NCI-H446 treated with DMSO at 0.1 percent for 48 hours (cell line): ENCODE measurements around the gene MPHOSPH8.

ENCODE experiments used
- DNase-seq: peaks from one replicate; lab custom pipeline; 2025; lab: John Stamatoyannopoulos, UW

MPHOSPH8 gene

DNA sequence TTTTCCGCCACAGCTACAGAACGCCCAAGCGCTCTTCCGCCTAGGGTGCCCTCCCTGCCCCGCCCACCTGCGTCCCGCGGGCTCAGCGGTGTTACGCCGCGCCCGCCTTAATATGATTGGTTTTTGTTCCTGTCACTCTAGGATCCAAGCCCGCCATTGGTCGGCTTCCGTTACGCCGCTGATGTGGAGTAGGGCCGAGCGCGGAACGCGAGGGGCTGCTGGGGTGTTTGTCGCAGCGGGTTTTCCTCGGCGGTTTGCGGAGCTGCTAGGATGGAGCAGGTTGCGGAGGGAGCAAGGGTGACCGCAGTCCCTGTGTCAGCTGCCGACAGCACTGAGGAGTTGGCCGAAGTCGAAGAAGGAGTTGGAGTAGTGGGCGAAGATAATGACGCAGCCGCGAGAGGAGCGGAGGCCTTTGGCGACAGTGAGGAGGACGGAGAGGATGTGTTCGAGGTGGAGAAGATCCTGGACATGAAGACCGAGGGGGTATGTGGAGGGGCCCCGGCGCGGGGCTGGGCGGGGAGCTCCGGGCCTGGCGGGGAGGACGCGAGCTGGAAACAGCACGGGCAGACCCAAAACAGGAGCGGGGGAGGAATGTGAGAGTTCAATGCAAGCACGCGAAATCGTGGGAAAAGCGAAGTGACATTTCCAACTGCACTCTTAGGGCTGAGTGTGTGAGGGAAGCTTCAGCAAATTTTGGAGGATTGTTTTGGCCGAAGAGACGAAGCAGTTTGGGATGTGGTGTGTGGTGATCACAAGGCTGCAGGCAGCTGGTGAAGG is at the start of gene MPHOSPH8:
Gene MPHOSPH8, plus strand, starts transcription at position 181 of the 777 bp plus-strand sequence. Its CDS starts 90 bp downstream, at position 271.
- DNase-seq, result peak; percentile 88

GRCh38 chr13:19586904-19587634 is 46.4 kb upstream of the MPHOSPH8 start:
- DNase-seq, result no peak

DNA sequence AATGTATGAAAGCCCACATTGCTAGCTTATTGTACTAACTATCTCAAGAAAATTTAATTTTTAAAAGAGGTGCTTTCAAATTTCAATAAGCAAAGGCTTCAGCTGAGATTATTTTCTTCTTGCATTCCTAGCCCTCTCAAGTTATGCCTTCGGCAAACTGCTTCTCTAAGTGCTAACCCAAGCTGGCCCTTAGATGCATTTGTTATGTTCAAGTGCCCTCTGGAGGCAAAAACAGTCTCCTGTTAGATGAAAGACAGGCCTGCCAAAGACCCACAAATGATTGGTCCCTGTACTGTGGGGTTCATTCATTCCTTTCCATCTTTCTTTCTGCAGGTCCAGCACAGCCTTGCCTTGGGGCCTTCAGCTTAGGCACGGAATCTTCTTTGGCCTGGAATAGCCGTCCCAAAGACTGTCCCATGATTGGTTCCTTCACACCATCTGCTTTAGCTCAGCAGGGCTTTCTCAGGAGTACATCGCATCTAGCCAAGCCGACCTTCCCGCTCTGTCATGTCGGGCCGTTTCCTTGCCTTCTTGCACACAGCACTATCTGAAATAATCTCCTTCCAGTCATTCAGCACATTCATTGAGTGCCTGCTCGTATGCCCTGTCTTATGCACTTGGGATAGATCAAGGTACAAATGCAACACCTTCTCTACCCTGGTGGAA is 45.7 kb upstream of the MPHOSPH8 start:
- no peak for DNase-seq

- no peak for DNase-seq
These were observed 44.1 kb upstream of the MPHOSPH8 start for GRCh38 chr13:19589312-19589711.

DNA sequence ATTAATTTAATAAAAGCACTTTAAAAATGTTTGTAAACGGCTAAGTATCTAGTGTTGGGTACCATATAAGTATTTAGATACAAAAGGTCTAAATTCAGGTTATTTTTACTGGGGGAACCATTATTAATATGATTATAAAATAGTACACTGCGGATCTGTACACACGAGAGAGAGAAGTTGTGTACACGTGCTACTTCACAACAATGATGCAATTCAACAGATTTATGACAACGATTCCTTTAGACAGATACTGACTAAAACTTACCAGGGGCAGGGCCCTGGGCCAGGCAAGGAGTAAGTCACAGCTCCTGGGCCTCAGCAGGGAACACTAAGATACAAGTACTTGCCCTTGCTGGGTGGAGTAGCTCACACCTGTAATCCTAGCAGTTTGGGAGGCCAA is 43.0 kb upstream of the MPHOSPH8 start:
- DNase-seq, result no peak

DNA sequence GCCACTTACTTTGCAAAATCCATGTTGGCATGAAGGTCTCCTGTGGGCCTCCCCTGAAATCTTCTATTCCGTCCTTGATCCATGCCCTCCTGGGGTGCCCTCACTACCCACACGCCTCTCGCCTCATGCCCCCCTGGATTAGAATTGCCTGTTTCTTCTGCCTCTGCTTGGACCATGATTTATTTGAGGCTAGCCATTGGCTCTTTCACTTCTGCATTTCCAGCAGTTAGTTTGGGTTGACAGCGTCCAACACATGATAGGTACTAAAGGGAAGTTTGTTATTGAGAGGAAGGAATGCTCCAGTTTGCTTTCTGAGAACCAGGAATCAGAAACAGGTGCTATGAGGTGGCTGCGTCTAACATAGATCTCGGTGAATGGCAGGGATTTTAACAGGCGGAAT is 41.6 kb upstream of the MPHOSPH8 start:
- DNase-seq, result no peak

DNA sequence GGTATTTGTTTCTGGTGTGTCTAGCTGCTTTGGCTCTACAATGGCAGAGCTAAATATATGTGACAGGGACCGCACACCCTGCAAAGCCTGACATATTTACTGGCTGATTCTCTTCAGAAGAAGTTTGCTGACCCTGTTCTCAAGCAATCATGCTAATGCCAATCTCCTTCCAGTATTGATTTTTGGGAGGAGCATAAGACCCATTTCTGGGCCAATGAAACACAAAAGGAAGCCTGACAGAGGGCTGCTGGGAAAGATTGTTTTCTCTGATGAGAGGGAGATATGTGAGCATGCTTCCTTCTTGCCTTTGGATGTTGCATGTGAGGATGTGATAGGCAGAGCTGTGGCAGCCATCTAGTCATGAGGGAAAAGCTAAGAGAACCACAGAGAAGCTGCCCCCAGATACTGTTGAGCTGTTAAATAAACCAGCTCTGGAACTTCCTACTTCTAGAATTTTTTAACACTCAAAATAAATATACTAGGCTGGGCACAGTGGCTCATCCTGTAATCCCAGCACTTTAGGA is 40.7 kb upstream of the MPHOSPH8 start:
- no peak for DNase-seq

GRCh38 chr13:19596086-19596485 is 37.4 kb upstream of the MPHOSPH8 start:
- DNase-seq, result no peak

DNA sequence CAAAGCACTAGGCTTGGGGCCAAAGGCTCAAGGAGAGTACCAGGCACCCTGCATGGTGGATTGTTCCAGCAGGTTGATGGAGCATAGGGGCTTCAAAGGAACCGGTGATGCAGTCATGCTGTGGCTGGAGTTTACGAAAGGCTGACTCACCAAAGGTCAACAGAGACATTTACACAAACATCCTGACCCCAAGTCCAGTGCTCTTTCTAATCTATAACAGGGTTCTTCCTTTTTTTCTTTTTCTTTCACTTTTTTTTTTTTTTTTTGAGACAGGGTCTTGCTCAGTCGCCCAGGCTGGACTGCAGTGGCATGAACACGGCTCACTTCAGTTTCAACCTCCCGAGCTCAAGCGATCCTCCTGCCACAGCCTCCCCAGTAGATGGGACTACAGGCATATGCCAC is 36.5 kb upstream of the MPHOSPH8 start:
- DNase-seq, result no peak

DNA sequence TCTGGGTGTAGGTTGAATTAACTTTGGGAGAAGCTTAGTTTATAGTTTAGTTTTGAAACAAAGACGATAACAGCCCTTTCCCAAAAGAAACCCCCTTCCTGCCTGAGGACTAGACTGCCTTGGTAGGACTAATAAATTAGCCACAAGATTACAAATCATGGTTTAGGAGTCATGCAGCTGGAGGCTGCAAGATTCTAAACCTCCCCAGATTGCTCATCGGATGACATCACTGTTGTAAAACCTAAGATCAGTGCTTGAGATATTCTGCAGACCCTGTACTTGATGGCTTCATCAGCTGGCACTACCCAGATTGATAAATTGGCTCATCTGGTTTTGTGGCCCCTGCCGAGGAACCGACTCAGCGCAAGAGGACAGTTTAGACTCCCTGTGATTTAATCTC is 35.9 kb upstream of the MPHOSPH8 start:
- no peak for DNase-seq

GRCh38 chr13:19601749-19602725 is 31.4 kb upstream of the MPHOSPH8 start:
- peak; percentile 18 for DNase-seq

- no peak for DNase-seq
These were observed 29.2 kb upstream of the MPHOSPH8 start for GRCh38 chr13:19604306-19604705.

DNA sequence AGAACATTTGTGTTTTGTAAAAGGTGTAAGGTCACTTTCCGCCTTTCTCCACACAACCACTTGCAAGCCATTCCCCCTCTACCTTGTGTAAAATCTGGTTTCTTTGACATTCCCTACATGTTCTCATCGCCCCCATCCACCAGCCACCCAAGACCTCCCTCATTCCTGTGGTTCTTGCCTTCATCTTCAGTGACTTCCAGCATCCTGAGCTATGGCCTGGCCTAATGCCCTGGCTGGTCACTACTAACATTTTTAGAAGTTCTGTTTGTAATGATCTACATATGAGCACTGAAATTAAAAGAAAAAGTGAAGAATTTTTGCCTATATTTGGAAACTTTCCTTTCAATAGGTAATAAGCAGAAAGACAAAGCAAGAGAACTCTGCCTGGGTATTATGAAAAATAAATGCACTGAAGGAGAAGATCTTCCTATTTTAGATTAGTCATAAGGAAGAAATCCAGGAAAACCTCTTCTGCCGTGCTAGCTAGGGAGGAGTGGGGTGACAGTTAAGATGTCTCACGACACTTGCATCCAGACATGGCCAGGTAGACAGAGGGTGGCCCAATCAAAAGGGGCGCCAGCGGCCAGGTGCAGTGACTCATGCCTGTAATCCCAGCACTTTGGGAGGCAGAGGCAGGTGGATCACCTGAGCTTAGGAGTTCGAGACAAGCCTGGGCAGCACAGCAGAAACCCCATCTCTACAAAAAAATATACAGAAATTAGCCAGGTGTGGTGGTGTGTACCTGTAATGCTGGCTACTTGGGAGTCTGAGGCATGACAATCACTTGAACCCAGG is 28.1 kb upstream of the MPHOSPH8 start:
- DNase-seq, result no peak

- DNase-seq, result no peak
These were observed 27.3 kb upstream of the MPHOSPH8 start for GRCh38 chr13:19606152-19606551.

- DNase-seq, result no peak
These were observed 26.7 kb upstream of the MPHOSPH8 start for GRCh38 chr13:19606737-19607136.

- DNase-seq, result no peak
These were observed 25.9 kb upstream of the MPHOSPH8 start for GRCh38 chr13:19607523-19608078.

DNA sequence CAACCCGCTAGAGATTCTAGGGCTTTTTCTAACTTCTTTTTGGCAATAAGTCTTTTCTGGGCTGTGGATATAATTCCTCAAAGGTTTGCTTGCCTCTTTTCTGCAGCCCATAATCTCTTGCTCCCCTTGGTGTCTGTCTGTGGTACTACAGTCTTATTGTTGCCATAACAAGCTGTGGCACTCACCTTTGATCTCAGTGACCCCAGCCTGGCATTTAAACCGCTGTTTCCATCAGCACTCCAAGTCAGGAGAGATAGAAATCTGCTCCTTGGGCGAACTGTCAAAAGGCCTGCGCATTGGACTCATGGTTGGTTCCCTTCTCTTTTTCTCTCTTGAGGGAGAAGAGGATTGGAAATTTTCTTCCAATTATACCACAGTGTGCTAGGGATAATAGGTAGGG is 14.5 kb upstream of the MPHOSPH8 start:
- DNase-seq, result no peak

GRCh38 chr13:19622193-19622592 is 11.3 kb upstream of the MPHOSPH8 start:
- no peak for DNase-seq

- DNase-seq, result no peak
These were observed 9.2 kb upstream of the MPHOSPH8 start for GRCh38 chr13:19624265-19624664.

DNA sequence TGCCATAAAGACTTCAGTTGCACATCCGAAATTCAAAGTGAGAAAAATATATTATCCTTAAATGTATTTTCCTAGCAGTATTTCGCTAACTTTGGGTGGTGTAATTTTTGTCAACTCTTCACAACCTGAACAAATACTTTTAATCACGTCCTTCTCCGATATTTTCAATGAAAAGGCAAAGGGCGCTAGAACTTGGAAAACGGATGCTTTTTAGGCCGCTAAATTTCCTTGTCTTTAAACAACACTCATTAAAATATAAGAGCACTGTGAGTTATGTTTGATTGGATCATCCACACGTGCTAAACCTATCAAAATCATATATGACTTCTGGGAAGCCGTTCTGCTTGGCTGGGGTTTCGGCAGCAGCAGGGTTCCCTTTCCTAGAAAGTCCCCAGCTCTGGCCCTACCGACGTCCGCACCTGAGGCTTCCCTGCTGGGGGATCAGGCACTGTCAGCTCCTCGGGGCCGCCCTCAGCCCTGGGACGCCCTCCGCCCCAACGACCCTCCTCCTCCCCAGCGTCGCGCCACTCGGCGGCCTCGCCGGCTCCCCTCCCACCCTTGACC is 462 bp upstream of the MPHOSPH8 start:
- DNase-seq, result no peak
